K562 (cell line): ENCODE data around the gene DNAJB12. TPM values are rescaled to one million over a fixed set of nuclear protein-coding genes. Genes with fewer than 3 reads are reported as not detected.

Source experiments
- CLOCK ChIP-seq: fragments of 250-450 bp; sonication (Bioruptor Pico); IDR thresholded peaks from 2 replicates; pipeline ENCODE4 v1.4.0; 2020; ENCODE audit warnings: mild to moderate bottlenecking, moderate library complexity, borderline replicate concordance
- CTCFL ChIP-seq: IDR thresholded peaks from 2 replicates; pipeline ENCODE4 v1.6.1; 2011; ENCODE audit warnings: borderline replicate concordance, low read depth, mild to moderate bottlenecking, moderate library complexity, low read length; ENCODE audit not compliant: insufficient read depth, poor library complexity, severe bottlenecking
- DMBX1 ChIP-seq: fragments of 250-450 bp; sonication (Bioruptor Pico); IDR thresholded peaks from 2 replicates; pipeline ENCODE4 v1.8.0; 2022; ENCODE audit warnings: inconsistent platforms, mild to moderate bottlenecking, moderate library complexity, borderline replicate concordance
- ERF ChIP-seq: fragments of 450-650 bp; formaldehyde crosslinking; IDR thresholded peaks from 2 replicates; pipeline ENCODE4 v1.4.0; 2020; ENCODE audit warnings: mild to moderate bottlenecking, mixed read lengths
- GTF2A2 ChIP-seq: IDR thresholded peaks from 2 replicates; pipeline ENCODE4 v1.6.1; 2016; ENCODE audit warnings: mild to moderate bottlenecking, missing genetic modification characterization, missing compliant biosample characterization
- KLF10 ChIP-seq: fragments of 250-450 bp; sonication (Bioruptor Pico); IDR thresholded peaks from 2 replicates; pipeline ENCODE4 v1.6.1; 2021; ENCODE audit warnings: matching md5 sums
- MCM3 ChIP-seq: fragments of 450-650 bp; IDR thresholded peaks from 2 replicates; pipeline ENCODE4 v1.6.1; 2016
- NFIX ChIP-seq: fragments of 250-450 bp; sonication (Bioruptor Pico); IDR thresholded peaks from 2 replicates; pipeline ENCODE4 v1.4.0; 2020; ENCODE audit warnings: low read depth, mild to moderate bottlenecking, moderate library complexity
- NR4A1 ChIP-seq, 2 experiments: fragments of 250-450 bp in 1 of 2; fragments of 450-650 bp in 1 of 2; sonication (Bioruptor Pico) in 1 of 2; IDR thresholded peaks; 2 replicates each; pipeline versions ENCODE4 v1.4.0 to v1.6.1; 2016 to 2020; ENCODE audit warnings: mild to moderate bottlenecking in 2 of 2, missing compliant biosample characterization in 1 of 2, missing genetic modification characterization in 1 of 2, moderate library complexity in 1 of 2
- PREB ChIP-seq: sonication (generic); formaldehyde crosslinking; IDR thresholded peaks from 2 replicates; pipeline ENCODE4 v1.8.1; 2023; ENCODE audit warnings: mild to moderate bottlenecking, missing genetic modification reagents
- RNF2 ChIP-seq: sonication (generic); IDR thresholded peaks from 2 replicates; pipeline ENCODE4 v1.6.1; 2016
- STAG1 ChIP-seq: sonication (generic); formaldehyde crosslinking; IDR thresholded peaks from 2 replicates; pipeline ENCODE4 v1.5.0; 2020; ENCODE audit warnings: missing genetic modification reagents, borderline replicate concordance
- STAT5A ChIP-seq: IDR thresholded peaks from 2 replicates; pipeline ENCODE4 v1.6.1; 2012; ENCODE audit warnings: low read length, inconsistent platforms, borderline replicate concordance
- TAF7 ChIP-seq: fragments of 450-650 bp; IDR thresholded peaks from 2 replicates; pipeline ENCODE4 v1.6.1; 2016; ENCODE audit warnings: missing genetic modification characterization, missing compliant biosample characterization
- ZBTB12 ChIP-seq: fragments of 250-450 bp; sonication (Bioruptor Pico); IDR thresholded peaks from 2 replicates; pipeline ENCODE4 v1.4.0; 2020
- ZNF143 ChIP-seq: sonication (generic); formaldehyde crosslinking; IDR thresholded peaks from 2 replicates; pipeline ENCODE4 v1.9.0; 2022; ENCODE audit warnings: mild to moderate bottlenecking, missing genetic modification reagents
- ZNF398 ChIP-seq: fragments of 250-450 bp; sonication (Bioruptor Pico); IDR thresholded peaks from 2 replicates; pipeline ENCODE4 v1.8.0; 2021; ENCODE audit warnings: moderate library complexity, mild to moderate bottlenecking, inconsistent platforms
- ZNF589 ChIP-seq: fragments of 200-800 bp; sonication (Bioruptor generic); IDR thresholded peaks from 2 replicates; pipeline ENCODE4 v1.6.1; 2016; ENCODE audit warnings: low read depth, missing genetic modification characterization, missing compliant biosample characterization
- polyA plus RNA-seq, 8 experiments: library from polyadenylated mRNA; depleted of rRNA in 4 of 8; stranded (reverse) in 5 of 8; unstranded in 3 of 8; fragments of >200 nt; fragmentation: Nextera tagmentation in 2 of 8; fragmentation: Illumina TruSeq in 1 of 8; extraction: Ambion mirVana in 2 of 8; extraction: Trizol in 1 of 8; gene quantifications; 2 replicates each; pipeline versions ENCODE4 v1.2.1 to v1.2.3, GENCODE V29; 2011 to 2014; ENCODE audit warnings: inconsistent platforms in 1 of 8, missing spikeins in 1 of 8
- total RNA-seq, 7 experiments: library from RNA; depleted of rRNA in 6 of 7; stranded (reverse); fragments of >200 nt in 6 of 7; fragmentation: Illumina TruSeq in 2 of 7; extraction: Trizol in 2 of 7; gene quantifications; 2 replicates each; pipeline versions ENCODE4 v1.2.1 to v1.2.3, GENCODE V29; 2011 to 2021; ENCODE audit warnings: low replicate concordance in 1 of 7

DNAJB12 gene
- total and polyA plus RNA-seq, 9 of the 15 experiments (the other 6 are each of a cell fraction or from before 2014, with no cell fraction given), result 3.5 to 31.5 (median 20.3) TPM

- TF ChIP-seq TAF7 (tag) (no peak), ZNF398 (no peak), RNF2 (no peak), NR4A1 (CRISPR knock-in tag; IDR thresholded peaks at IDR 0.05) (no peak), NR4A1 (tag; IDR thresholded peaks at IDR 0.05) (no peak), ZBTB12 (CRISPR knock-in tag) (no peak), ZNF143 (CRISPR knock-in tag) (0 out of 2 replicates have a peak, but pooled peaks have one; percentile 47), STAG1 (peak; percentile 99), CTCFL (peak; percentile 90), ERF (peak; percentile 61; the same call in 1 of the 2 replicates), GTF2A2 (tag) (no peak), PREB (CRISPR knock-in tag) (no peak), ZNF589 (CRISPR knock-in tag) (no peak), MCM3 (no peak), DMBX1 (no peak), NFIX (CRISPR knock-in tag) (0 out of 2 replicates have a peak, but pooled peaks have one; percentile 9), STAT5A (no peak), KLF10 (CRISPR knock-in tag) (no peak), CLOCK (no peak)
These were observed 17.6 kb downstream of the DNAJB12 start (continued) for GRCh38 chr10:72337039-72337629.
